GM18502 (cell line): ENCODE results near the gene PPP1R9A.

ENCODE experiments used
- ATAC-seq: cut with Tn5 transposase; IDR thresholded peaks from one replicate; pipeline ENCODE4 v1.9.1; 2021; ENCODE audit warnings: mild to moderate bottlenecking; ENCODE audit not compliant: unreplicated experiment, poor library complexity

The PPP1R9A gene

DNA sequence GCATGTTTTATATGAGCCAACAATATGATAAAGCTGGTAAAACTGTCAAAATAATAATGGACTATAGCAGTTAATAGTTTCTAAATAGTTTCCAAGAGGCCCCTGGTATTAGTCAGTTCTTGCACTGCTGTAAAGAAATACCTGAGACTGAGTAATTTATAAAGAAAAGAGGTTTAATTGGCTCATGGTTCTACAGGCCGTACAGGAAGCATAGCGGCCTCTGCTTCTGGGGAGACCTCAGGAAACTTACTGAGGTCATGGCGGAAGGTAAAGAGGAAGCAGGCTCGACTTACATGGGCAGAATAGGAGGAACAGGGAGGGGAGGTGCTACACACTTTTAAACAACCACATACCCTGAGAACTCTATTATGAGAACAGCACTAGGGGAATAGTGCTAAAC lies 104.6 kb downstream of the PPP1R9A start:
- no peak for ATAC-seq

DNA sequence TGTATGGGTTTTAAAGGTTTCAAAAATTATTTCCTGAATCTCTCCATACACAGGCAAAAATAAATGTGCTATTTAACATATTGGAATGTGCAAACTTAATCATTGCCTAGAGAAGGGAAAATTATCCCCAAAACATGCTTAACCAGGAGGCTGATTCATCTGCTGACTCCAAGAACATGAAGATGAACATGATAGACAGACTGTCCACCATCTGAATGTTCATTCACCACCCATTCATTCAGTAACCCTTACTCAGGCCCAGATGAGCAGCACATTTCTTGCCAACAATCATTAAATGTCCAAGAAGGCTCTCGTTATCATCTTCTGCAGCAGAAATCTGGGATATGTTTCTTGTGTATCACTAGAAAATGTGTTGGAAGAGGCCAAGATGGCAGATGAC lies 110.6 kb downstream of the PPP1R9A start:
- no peak for ATAC-seq

DNA sequence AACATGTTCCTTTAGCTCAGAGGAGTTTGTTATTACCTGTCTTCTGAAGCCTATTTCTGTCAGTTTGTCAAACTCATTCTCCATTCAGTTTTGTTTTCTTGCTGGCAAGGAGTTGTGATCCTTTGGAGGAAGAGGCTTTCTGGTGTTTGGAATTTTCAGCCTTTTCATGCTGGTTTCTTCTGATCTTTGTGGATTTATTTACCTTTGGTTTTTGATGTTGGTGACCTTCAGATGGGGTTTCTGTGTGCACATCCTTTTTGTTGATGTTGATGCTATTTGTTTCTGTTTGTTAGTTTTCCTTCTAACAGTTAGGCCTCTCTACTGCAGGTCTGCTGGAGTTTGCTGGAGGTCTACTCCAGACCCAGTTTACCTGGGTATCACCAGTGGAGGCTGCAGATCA lies 118.6 kb downstream of the PPP1R9A start:
- ATAC-seq, result no peak

- ATAC-seq, result no peak
These were observed 119.2 kb downstream of the PPP1R9A start for GRCh38 chr7:95026421-95027072.

DNA sequence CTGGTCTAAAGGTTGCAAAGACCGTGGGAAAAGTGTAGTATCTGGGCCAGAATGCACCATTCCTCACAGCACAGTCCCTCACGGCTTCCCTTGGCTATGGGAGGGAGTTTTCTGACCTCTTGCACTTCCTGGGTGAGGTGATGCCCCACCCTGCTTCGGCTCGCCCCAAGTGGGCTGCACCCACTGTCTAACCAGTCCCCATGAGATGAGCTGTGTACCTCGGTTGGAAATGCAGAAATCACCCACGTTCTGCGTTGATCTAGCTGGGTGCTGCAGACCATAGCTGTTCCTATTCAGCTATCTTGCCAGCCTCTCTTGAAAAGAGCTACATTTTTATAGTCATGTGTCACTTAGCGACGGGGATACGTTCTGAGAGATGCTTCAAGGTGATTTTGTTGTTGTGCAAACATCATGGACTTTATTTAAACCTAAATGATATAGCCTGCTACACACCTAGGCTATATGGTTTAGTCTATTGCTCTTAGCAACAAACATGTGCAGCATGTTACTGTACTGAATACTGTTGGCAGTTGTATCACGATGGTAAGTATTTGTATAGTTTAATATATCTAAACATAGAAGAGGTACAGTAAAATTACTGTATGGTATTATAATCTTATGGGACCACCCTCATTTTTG lies 120.0 kb downstream of the PPP1R9A start:
- no peak for ATAC-seq

GRCh38 chr7:95028683-95029082 lies 121.3 kb downstream of the PPP1R9A start:
- no peak for ATAC-seq

DNA sequence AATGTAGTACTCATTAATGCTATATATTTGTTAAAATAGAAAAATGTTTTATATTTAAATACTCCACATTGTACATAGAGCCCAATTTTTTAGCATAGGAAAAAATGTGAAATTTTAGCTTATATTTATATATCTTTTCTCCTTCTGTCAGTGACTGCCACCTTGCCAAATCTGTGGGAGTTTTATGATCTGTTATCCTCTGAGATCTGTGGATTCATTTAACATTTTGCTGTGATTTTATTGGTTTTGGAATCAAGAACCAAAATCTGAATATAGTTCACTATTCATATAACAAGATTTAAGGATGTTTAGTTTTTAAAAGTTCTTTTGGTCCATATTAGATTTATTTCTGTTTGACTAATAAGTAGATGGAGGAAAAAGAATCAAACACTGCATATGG lies 127.9 kb downstream of the PPP1R9A start:
- no peak for ATAC-seq

- no peak for ATAC-seq
These were observed 133.6 kb downstream of the PPP1R9A start for GRCh38 chr7:95041031-95041430.

DNA sequence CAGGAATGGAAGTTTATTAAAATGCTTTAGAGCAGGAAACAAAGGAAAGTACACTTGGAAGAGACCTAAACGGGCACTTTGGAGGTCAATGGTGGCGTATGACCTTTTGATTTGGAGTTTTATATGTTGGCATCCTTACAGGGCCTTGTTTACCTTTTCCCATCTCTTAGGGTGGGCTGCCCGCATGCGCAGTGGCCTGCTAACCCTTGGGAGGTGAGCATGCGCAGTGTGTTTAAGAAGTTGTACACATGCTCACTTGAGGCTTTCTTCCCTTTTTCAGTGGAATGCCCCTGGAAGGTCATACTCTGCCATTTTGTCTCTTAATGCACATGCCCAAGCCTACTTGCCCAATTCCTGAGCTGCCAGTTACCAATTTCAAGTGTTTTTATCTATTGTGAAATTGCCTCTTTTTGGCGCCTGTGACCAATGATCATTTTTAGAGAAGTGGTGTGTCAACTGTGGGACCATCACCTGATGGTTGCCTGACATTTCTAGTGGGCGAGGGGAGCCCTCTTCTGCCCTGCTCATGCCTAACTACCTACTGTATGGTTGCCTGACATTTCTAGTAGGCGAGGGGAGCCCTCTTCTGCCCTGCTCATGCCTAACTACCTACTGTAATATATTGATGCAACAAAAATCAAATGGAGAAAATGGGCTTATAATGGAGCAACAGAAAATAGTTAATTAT lies 138.0 kb downstream of the PPP1R9A start:
- ATAC-seq, result no peak

DNA sequence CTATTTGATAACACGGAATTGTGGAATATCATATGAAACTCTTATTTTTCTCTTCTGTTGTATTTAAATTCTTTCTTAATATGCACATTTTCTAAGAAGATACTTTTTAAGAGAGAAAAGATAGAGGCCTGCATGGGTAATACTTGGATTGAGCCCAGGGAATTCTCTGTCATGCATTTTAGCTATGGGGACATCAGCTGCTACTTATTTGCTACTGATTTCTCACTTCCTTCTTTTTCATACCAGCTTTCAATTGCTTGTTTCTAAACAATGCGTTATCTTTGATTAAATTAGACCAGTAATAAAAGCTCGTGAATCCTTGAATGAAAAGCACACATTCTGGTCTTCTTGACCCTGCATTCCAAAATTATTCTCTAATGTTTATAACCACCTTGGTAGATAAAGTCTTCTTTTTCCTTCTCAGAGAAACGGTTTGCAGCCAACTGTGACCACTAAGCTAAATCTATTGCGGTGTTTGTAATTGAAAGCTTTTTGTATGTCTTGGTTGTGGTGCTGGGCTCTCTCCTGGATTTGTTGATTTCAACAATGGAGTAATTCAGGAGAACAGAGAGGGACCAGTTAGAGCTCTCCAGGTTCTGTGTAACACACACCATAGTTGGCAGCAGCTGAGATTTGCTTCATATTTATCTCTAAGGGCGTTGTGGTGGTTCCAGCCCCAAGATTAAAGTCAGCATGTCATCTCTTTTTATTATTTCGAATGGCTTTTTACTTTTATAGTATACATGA lies 139.3 kb downstream of the PPP1R9A start:
- no peak for ATAC-seq

- ATAC-seq, result no peak
These were observed 139.9 kb downstream of the PPP1R9A start for GRCh38 chr7:95047291-95047690.

DNA sequence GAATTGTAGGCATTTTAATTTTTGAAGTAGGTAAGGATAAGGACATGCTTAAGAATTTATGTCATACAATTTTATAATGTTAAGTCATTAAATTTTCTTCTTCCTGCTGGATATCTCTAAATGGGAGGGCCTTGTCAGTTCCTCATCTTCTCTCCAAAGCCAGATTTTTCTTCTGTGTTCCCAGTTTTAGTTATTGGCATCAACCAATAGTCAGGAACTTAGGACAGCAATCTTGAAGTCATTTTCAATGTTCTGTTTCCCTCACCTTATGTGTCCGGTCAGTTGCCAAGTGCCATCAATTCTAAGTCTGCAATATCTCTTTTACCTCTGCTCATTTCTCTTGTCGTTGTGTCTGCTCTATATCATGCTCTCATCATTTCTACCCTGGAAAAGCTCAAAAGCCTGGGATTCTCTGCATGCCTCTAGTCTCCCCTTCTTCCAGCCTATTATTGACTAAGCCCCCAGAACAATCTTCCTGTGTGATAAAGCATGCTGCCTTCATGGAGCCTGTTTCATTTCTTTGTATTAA lies 145.2 kb downstream of the PPP1R9A start:
- ATAC-seq, result no peak

DNA sequence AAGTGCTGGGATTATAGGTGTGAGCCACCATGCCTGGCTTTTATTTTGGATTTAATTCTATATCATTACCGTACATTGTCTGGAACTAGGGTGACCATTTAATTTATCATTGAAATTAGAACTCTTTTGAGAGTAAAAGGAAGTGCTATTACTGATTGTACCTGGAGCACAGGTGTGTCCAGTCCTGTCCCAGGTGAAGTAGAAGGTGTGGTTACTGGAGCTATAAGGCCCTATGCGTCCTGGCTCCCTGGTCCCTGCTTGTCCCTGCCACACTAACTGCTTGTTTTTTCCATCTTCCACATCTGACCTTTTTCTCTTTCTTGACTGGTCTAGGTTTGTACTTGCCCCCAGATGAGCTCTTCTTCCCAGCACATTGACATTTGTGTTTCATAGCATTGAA lies 147.0 kb downstream of the PPP1R9A start:
- no peak for ATAC-seq

GRCh38 chr7:95055295-95055694 lies 147.9 kb downstream of the PPP1R9A start:
- ATAC-seq, result no peak

DNA sequence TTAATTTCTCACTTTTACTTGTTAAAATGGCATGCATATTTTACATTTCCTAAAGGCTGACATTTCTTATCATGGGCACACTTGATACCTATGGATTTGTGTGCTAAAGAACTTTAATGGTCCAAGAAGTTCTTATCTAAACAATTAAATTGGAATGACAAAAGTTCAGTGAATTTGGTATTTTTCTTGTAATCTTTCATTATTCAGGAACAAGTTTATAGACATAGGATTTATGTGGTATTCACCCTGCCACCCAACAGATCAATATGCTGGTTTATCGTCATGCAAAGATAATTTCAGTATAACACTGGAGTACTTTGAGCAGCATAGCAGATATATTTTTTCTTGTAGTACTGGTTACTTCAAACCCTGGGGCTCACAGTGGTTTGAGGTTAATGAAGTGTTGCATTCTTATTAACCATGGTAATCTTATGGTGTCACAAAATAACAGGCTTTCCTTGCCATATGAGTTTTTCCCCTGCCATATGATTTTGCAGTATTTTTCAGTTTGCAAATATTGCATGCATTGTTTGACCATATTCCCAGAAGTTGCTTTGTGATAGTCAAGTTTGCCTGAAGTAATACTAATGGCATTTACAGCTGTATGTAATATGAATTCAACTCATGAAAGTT lies 148.8 kb downstream of the PPP1R9A start:
- ATAC-seq, result no peak

- no peak for ATAC-seq
These were observed 149.5 kb downstream of the PPP1R9A start for GRCh38 chr7:95056901-95057300.

- no peak for ATAC-seq
These were observed 152.5 kb downstream of the PPP1R9A start for GRCh38 chr7:95059842-95060313.

DNA sequence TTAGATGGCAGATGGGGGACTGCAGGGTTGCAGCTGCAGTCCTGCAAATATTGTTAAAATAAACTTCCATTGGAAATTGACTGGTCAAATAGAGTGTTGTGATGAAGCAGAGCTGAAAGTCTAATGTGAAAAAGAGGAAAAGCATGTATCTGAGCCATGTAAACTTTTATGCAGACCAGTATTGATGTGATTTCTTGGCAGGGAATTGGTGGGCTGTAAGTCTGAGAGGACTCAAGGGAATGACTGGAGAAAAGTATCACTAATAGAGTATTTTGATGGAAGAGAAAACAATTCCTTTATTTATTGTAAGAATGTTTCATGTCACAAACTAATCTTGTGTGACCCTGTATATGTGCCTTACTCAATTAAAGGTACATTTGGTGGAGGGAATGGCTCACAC lies 155.5 kb downstream of the PPP1R9A start:
- ATAC-seq, result no peak

- no peak for ATAC-seq
These were observed 159.5 kb downstream of the PPP1R9A start for GRCh38 chr7:95066737-95067530.
